ENCODE measurements around the gene PRRG4. TPM values are rescaled to one million over a fixed set of nuclear protein-coding genes. Genes with fewer than 3 reads are reported as not detected.

Gene PRRG4
- total RNA-seq, 1 donor from 2014 or later = not detected

DNA sequence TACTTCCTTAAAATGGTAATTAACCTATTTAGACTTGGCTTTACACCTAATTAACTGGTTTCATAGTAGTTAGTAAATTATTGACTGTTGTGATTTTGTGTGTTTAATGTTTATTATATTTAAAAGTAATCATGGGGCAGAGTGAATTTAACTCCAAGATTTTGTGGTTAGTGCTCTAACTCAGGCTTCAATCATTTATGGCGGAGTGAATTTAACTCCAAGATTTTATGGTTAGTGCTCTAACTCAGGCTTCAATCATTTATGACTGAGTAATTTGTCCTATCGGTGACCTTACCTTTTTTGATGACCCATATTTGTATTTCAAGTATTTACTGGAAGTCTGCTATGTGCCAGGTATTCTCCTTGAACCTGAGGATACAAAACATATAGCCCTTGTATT lies 7.2 kb downstream of the PRRG4 start:
- TF ChIP-seq, protein P1, sequence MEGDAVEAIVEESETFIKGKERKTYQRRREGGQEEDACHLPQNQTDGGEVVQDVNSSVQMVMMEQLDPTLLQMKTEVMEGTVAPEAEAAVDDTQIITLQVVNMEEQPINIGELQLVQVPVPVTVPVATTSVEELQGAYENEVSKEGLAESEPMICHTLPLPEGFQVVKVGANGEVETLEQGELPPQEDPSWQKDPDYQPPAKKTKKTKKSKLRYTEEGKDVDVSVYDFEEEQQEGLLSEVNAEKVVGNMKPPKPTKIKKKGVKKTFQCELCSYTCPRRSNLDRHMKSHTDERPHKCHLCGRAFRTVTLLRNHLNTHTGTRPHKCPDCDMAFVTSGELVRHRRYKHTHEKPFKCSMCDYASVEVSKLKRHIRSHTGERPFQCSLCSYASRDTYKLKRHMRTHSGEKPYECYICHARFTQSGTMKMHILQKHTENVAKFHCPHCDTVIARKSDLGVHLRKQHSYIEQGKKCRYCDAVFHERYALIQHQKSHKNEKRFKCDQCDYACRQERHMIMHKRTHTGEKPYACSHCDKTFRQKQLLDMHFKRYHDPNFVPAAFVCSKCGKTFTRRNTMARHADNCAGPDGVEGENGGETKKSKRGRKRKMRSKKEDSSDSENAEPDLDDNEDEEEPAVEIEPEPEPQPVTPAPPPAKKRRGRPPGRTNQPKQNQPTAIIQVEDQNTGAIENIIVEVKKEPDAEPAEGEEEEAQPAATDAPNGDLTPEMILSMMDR (IDR thresholded peaks at IDR 0.05; ENCODE audit: unreplicated experiment) = no peak
- H3K27ac Mint-ChIP-seq (ENCODE audit: unreplicated experiment) = no peak overlapping the region
- no peaks in the 10 kb centered on the region for H3K36me3 Mint-ChIP-seq (ENCODE audit: low read depth, unreplicated experiment)
- no peak for DNase-seq (ENCODE audit: low spot score)
- no peak overlapping the region for H3K4me3 Mint-ChIP-seq (ENCODE audit: unreplicated experiment)
- H3K27me3 Mint-ChIP-seq (ENCODE audit: unreplicated experiment) = no peaks in the 10 kb centered on the region
- H3K9me3 Mint-ChIP-seq (ENCODE audit: unreplicated experiment) = no peaks in the 10 kb centered on the region
- no peaks in the 10 kb centered on the region for H3K4me1 Mint-ChIP-seq (ENCODE audit: unreplicated experiment)

DNA sequence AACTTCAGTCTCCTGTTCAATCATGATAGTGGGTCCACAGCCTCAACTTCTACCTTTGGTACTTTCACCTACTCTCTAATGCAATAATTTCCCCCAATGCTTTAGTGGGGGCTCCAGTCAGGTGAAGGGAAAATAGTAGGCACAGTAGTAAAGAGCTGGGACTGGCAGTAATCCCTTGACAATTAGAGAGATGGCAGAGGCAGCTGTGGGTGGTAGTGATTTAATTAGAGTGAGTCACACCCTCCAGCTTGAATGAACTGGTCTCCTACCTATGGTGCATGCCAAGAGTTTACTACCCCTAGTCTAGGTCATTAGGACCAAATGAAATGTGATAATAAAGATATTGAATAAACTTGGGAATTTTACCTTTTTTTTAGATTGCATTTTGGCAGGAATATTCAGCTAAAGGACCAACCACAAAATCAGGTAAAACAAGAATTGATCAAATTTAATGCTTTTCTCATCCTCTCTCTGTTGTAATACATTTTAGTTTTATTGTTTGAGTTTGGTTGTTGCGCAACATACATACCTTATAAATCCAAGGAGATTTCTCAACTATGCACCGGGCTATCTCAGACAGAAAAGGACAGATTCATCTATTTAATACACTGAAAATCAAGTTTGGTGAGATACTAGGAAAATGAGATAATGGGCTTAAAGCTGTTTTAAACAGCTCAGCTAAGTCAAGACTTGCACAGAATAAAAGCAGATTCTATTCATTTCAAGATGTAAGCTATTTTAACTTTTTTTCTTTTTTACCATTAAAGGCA lies 9.0 kb downstream of the PRRG4 start:
- TF ChIP-seq, protein P1 (IDR thresholded peaks at IDR 0.05; ENCODE audit: unreplicated experiment) = no peak
- Mint-ChIP-seq H3K4me1 (ENCODE audit: unreplicated experiment) (no peaks in the 10 kb centered on the region), H3K27ac (ENCODE audit: unreplicated experiment) (no peak overlapping the region), H3K27me3 (ENCODE audit: unreplicated experiment) (no peaks in the 10 kb centered on the region), H3K9me3 (ENCODE audit: unreplicated experiment) (no peaks in the 10 kb centered on the region), H3K4me3 (ENCODE audit: unreplicated experiment) (no peak overlapping the region), H3K36me3 (ENCODE audit: low read depth, unreplicated experiment) (no peaks in the 10 kb centered on the region)
- DNase-seq (ENCODE audit: low spot score) = no peak

DNA sequence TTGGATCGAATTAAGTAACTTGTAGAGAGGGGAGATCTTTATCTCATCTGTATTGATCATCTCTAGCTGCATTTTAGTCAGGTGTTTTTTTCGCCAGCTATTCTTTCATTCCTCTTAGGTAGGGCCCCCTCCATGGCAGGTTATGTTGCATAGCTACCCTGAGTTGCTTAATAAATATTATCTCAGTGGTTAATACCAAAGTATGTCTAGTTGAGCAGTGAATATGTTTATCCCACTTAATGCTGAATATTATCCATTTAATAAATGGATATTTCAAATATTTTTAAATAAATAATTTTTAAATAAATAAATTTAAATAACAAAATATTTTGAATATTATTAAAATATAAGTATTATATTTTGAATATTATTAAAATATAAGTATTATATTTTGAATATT lies 9.6 kb downstream of the PRRG4 start:
- Mint-ChIP-seq H3K4me3 (ENCODE audit: unreplicated experiment) (no peak overlapping the region), H3K9me3 (ENCODE audit: unreplicated experiment) (no peaks in the 10 kb centered on the region), H3K27ac (ENCODE audit: unreplicated experiment) (no peak overlapping the region), H3K4me1 (ENCODE audit: unreplicated experiment) (no peaks in the 10 kb centered on the region), H3K36me3 (ENCODE audit: low read depth, unreplicated experiment) (no peaks in the 10 kb centered on the region), H3K27me3 (ENCODE audit: unreplicated experiment) (no peaks in the 10 kb centered on the region)
- DNase-seq (ENCODE audit: low spot score) = no peak
- TF ChIP-seq, protein P1 (IDR thresholded peaks at IDR 0.05; ENCODE audit: unreplicated experiment) = no peak

DNA sequence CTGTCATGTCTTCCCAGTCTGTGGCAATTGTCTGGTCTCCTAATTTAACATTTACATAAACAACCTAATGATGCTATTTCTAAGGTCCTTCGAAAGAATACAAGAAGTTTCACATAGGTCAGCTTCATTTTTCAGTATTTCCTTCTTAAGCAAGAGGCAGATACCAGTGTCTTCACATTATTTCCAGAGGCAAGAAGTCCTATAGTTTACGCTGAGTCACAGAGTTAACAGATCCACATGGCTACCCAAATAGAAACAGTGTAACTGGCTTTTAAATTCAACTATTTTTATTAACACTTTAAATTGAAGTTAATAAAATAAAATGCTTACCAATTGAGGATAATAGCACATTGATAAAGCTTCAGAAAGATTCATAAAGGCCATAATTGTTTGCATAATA lies 10.9 kb downstream of the PRRG4 start:
- no peaks in the 10 kb centered on the region for H3K36me3 Mint-ChIP-seq (ENCODE audit: low read depth, unreplicated experiment)
- H3K27ac Mint-ChIP-seq (ENCODE audit: unreplicated experiment) = no peak overlapping the region
- no peaks in the 10 kb centered on the region for H3K9me3 Mint-ChIP-seq (ENCODE audit: unreplicated experiment)
- DNase-seq (ENCODE audit: low spot score) = no peak
- H3K27me3 Mint-ChIP-seq (ENCODE audit: unreplicated experiment) = no peaks in the 10 kb centered on the region
- no peak overlapping the region for H3K4me3 Mint-ChIP-seq (ENCODE audit: unreplicated experiment)
- H3K4me1 Mint-ChIP-seq (ENCODE audit: unreplicated experiment) = no peaks in the 10 kb centered on the region
- TF ChIP-seq, protein P1 (IDR thresholded peaks at IDR 0.05; ENCODE audit: unreplicated experiment) = no peak

DNA sequence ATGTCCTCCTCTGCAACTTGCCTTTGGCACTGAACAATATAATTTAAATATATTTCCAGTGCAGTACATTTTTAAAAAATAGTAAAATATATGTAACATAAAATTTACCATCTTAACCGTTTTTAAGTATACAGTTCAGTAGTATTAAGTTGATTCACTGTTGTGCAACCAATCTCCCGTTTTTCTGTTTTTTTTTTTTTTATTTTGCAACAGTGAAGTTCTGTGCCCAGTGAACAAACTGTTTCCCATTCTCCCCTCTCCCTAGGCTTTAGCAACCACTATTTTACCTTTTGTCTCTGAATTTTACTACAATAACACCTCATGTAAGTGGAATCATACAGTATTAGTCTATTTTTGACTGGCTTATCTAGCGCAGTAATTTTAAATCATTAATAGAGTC lies 13.8 kb downstream of the PRRG4 start:
- DNase-seq (ENCODE audit: low spot score) = no peak
- Mint-ChIP-seq H3K4me3 (ENCODE audit: unreplicated experiment) (no peak overlapping the region), H3K9me3 (ENCODE audit: unreplicated experiment) (no peaks in the 10 kb centered on the region), H3K36me3 (ENCODE audit: low read depth, unreplicated experiment) (no peaks in the 10 kb centered on the region), H3K27ac (ENCODE audit: unreplicated experiment) (no peak overlapping the region), H3K27me3 (ENCODE audit: unreplicated experiment) (no peaks in the 10 kb centered on the region), H3K4me1 (ENCODE audit: unreplicated experiment) (no peaks in the 10 kb centered on the region)
- TF ChIP-seq, protein P1 (IDR thresholded peaks at IDR 0.05; ENCODE audit: unreplicated experiment) = no peak
